Endodermal cell (in vitro differentiated cells): ENCODE results near the gene ARHGEF12. TPM values are rescaled to one million over a fixed set of nuclear protein-coding genes. Genes with fewer than 3 reads are reported as not detected.

ENCODE experiments used
- DNase-seq: peaks from one replicate; pipeline ENCODE4 v3.0.0-alpha.2; 2017
- H3K27ac ChIP-seq: 2 replicates; pipeline ENCODE4 v1.5.1; 2013; ENCODE audit warnings: mild to moderate bottlenecking, low read depth, low read length, moderate library complexity
- H3K27me3 ChIP-seq: 2 replicates; pipeline ENCODE4 v1.6.1; 2013; ENCODE audit warnings: mild to moderate bottlenecking, low read length, moderate library complexity; ENCODE audit not compliant: insufficient read depth, control insufficient read depth, poor library complexity, severe bottlenecking
- H3K36me3 ChIP-seq: 2 replicates; pipeline ENCODE4 v1.7.0; 2013; ENCODE audit warnings: mild to moderate bottlenecking, low read length, moderate library complexity; ENCODE audit not compliant: control insufficient read depth, insufficient read depth
- H3K4me1 ChIP-seq: one replicate; pipeline ENCODE4 v1.7.0; 2013; ENCODE audit warnings: low read length; ENCODE audit not compliant: control insufficient read depth, insufficient read depth
- H3K4me3 ChIP-seq: 2 replicates; pipeline ENCODE4 v1.5.1; 2013; ENCODE audit warnings: mild to moderate bottlenecking, low read length, moderate library complexity
- H3K9ac ChIP-seq: 2 replicates; pipeline ENCODE4 v1.6.1; 2013; ENCODE audit warnings: mild to moderate bottlenecking, low read length, moderate library complexity; ENCODE audit not compliant: poor library complexity, severe bottlenecking; ENCODE audit errors: extremely low read depth
- H3K9me3 ChIP-seq: 2 replicates; pipeline ENCODE4 v1.6.1; 2013; ENCODE audit warnings: mild to moderate bottlenecking, low read length, moderate library complexity; ENCODE audit not compliant: control insufficient read depth
- H3K27ac Mint-ChIP-seq: 2 replicates; pipeline ENCODE4 v1.8.0; 2020; ENCODE audit warnings: mixed read lengths
- H3K27me3 Mint-ChIP-seq: 2 replicates; pipeline ENCODE4 v1.8.0; 2021; ENCODE audit warnings: mild to moderate bottlenecking, mixed read lengths; ENCODE audit not compliant: insufficient read depth
- H3K36me3 Mint-ChIP-seq: 2 replicates; pipeline ENCODE4 v1.8.0; 2020; ENCODE audit warnings: low read depth, mixed read lengths
- H3K4me1 Mint-ChIP-seq: 2 replicates; pipeline ENCODE4 v1.8.0; 2020; ENCODE audit warnings: mixed read lengths
- H3K4me3 Mint-ChIP-seq: 2 replicates; pipeline ENCODE4 v1.8.0; 2020; ENCODE audit warnings: mild to moderate bottlenecking, moderate library complexity, mixed read lengths
- H3K9me3 Mint-ChIP-seq: 2 replicates; pipeline ENCODE4 v1.8.0; 2020; ENCODE audit warnings: mild to moderate bottlenecking, mixed read lengths
- WGBS, 2 experiments: methylation state at CpG; one replicate each; pipeline versions ENCODE4 v1.1.5 to v1.1.7; 2013; ENCODE audit warnings: missing lambda C conversion rate in 2 of 2, mixed read lengths in 1 of 2; ENCODE audit not compliant: insufficient coverage in 1 of 2, insufficient read length in 1 of 2; 5-methylcytosine and 5-hydroxymethylcytosine counted together
- total RNA-seq, 2 donors: library from RNA; stranded (reverse); fragmentation: NEBNext Ultra II Directional in 1 of 2; extraction: Animal tissue kit (Norgen Biotek cat#: 25700) in 1 of 2; gene quantifications; 2 replicates in 1 of 2; 3 replicates in 1 of 2; pipeline ENCODE4 v1.2.1, GENCODE V29; 2021
- TF ChIP-seq, protein P1 (sequence below): fragments of 200-600 bp; sonication (generic); conservative IDR thresholded peaks from 2 replicates; pipeline ENCODE4 v1.5.0; 2021; ENCODE audit warnings: antibody characterized with exemption, mild to moderate bottlenecking

The ARHGEF12 gene
- total RNA-seq, 2 donors from 2014 or later, result 35.3 to 38.7 TPM

DNA sequence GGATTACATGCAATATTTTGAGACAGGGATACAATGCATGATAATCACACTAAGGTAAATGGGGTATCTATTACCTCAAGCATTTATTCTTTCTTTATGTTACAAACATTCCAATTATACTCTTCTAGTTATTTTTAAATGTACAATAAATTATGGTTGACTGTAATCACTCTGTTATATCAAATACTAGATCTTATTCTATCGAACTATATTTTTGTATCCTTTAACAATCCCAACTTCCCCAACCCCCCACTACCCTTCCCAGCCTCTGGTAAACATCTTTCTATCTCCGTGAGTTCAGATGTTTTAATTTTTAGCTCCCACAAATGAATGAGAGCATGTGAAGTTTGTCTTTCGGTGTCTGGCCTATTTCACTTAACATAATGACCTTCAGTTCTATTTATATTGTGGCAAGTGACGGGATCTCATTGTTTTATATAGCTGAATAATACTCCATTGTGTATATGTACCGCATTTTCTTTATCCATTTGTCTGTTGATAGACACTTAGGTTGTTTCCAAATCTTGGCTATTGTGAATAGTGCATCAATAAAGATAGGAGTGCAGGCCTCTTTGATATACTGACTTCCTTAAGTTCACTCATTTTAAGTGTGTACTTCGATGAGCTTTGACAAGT lies 40.5 kb downstream of the ARHGEF12 start:
- Histone ChIP-seq H3K4me3 (no peak overlapping the region), H3K9me3 (peaks cover 21% of the 10 kb centered on the region), H3K9ac (no peak overlapping the region), H3K27ac (no peak overlapping the region), H3K4me1 (no peaks in the 10 kb centered on the region), H3K27me3 (no peaks in the 10 kb centered on the region), H3K36me3 (no peaks in the 10 kb centered on the region)
- TF ChIP-seq, protein P1, sequence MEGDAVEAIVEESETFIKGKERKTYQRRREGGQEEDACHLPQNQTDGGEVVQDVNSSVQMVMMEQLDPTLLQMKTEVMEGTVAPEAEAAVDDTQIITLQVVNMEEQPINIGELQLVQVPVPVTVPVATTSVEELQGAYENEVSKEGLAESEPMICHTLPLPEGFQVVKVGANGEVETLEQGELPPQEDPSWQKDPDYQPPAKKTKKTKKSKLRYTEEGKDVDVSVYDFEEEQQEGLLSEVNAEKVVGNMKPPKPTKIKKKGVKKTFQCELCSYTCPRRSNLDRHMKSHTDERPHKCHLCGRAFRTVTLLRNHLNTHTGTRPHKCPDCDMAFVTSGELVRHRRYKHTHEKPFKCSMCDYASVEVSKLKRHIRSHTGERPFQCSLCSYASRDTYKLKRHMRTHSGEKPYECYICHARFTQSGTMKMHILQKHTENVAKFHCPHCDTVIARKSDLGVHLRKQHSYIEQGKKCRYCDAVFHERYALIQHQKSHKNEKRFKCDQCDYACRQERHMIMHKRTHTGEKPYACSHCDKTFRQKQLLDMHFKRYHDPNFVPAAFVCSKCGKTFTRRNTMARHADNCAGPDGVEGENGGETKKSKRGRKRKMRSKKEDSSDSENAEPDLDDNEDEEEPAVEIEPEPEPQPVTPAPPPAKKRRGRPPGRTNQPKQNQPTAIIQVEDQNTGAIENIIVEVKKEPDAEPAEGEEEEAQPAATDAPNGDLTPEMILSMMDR, result no peak
- Mint-ChIP-seq H3K4me1 (peaks cover 6% of the 10 kb centered on the region), H3K9me3 (peaks cover 21% of the 10 kb centered on the region), H3K27me3 (no peaks in the 10 kb centered on the region), H3K36me3 (peaks cover 17% of the 10 kb centered on the region), H3K4me3 (no peak overlapping the region), H3K27ac (no peak overlapping the region)
- DNase-seq, result no peak
- WGBS, 2 experiments, result 96 to 100% methylated on average over 3 to 5 of the region's 6 CpGs

DNA sequence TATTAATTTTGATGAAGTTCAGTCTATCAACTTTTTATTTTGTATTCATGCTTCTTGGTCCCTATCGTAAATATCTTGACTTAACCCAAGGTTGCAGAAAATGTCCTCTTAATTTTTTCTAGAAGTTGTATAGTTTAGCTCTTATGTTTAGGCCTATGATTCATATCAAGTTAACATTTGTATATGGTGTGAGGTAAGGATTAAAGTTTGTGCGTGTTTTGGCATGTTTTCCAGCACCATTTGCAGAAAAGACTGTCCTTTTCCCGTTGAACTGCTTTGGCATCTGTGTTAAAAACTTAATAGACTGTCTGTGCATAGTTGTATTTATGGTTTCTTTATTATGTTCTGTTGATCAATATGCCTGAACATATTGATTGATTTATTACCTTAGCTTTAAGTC lies 42.3 kb downstream of the ARHGEF12 start:
- no peaks in the 10 kb centered on the region for H3K27me3 ChIP-seq
- H3K9ac ChIP-seq, result no peak overlapping the region
- H3K9me3 ChIP-seq, result peaks cover 27% of the 10 kb centered on the region
- Mint-ChIP-seq H3K27me3 (no peaks in the 10 kb centered on the region), H3K36me3 (peaks cover 23% of the 10 kb centered on the region), H3K9me3 (peaks cover 34% of the 10 kb centered on the region), H3K4me1 (peaks cover 6% of the 10 kb centered on the region), H3K4me3 (no peak overlapping the region), H3K27ac (no peak overlapping the region)
- H3K4me1 ChIP-seq, result no peaks in the 10 kb centered on the region
- no peak overlapping the region for H3K27ac ChIP-seq
- 95 to 100% methylated on average over 1 to 3 of the region's 3 CpGs for WGBS, 2 experiments
- TF ChIP-seq, protein P1, result no peak
- no peak for DNase-seq
- H3K4me3 ChIP-seq, result no peak overlapping the region
- H3K36me3 ChIP-seq, result no peaks in the 10 kb centered on the region

DNA sequence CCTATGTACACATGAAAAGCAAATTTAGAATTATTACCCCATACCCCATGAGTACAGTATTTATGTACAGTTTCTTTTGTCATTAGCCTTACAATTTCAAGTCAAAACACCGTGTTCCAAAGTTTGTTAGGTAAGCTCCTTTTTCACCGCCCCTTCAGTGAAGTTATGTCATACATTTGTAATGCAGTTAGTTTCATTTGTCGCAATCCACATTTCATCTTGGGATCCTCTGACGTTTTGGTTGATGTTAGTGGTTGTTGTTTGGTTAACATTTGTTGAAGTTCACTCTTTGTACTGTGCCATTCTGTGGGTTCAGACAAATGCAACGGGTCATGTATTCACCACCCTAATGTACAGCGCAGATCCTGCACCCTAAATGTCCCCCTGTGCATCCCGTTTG lies 45.2 kb downstream of the ARHGEF12 start:
- no peak overlapping the region for H3K4me3 ChIP-seq
- H3K27me3 Mint-ChIP-seq, result no peaks in the 10 kb centered on the region
- TF ChIP-seq, protein P1, result no peak
- H3K9me3 Mint-ChIP-seq, result peaks cover 37% of the 10 kb centered on the region
- H3K4me1 ChIP-seq, result no peaks in the 10 kb centered on the region
- peaks cover 27% of the 10 kb centered on the region for H3K9me3 ChIP-seq
- H3K4me1 Mint-ChIP-seq, result peaks cover 4% of the 10 kb centered on the region
- H3K9ac ChIP-seq, result no peak overlapping the region
- DNase-seq, result no peak
- no peak overlapping the region for H3K4me3 Mint-ChIP-seq
- H3K27me3 ChIP-seq, result no peaks in the 10 kb centered on the region
- H3K36me3 Mint-ChIP-seq, result peaks cover 23% of the 10 kb centered on the region
- no peak overlapping the region for H3K27ac Mint-ChIP-seq
- WGBS, 2 experiments, result 91 to 96% methylated on average over 6 to 7 of the region's 7 CpGs
- no peaks in the 10 kb centered on the region for H3K36me3 ChIP-seq
- no peak overlapping the region for H3K27ac ChIP-seq
